ENCODE measurements around the gene DLX1.

Gene DLX1

GRCh38 chr2:172097557-172098131, 12.3 kb downstream of the DLX1 start:
- DNase-seq (ENCODE audit: low read depth, low spot score): no peak

GRCh38 chr2:172098287-172098649, 13.0 kb downstream of the DLX1 start:
- DNase-seq (ENCODE audit: low read depth, low spot score): no peak

GRCh38 chr2:172098650-172099471, 13.6 kb downstream of the DLX1 start:
- no peak for DNase-seq (ENCODE audit: low read depth, low spot score)

GRCh38 chr2:172099472-172100079, 14.3 kb downstream of the DLX1 start:
- DNase-seq (ENCODE audit: low read depth, low spot score): no peak

GRCh38 chr2:172100080-172100934, 15.0 kb downstream of the DLX1 start:
- DNase-seq (ENCODE audit: low read depth, low spot score): no peak

DNA sequence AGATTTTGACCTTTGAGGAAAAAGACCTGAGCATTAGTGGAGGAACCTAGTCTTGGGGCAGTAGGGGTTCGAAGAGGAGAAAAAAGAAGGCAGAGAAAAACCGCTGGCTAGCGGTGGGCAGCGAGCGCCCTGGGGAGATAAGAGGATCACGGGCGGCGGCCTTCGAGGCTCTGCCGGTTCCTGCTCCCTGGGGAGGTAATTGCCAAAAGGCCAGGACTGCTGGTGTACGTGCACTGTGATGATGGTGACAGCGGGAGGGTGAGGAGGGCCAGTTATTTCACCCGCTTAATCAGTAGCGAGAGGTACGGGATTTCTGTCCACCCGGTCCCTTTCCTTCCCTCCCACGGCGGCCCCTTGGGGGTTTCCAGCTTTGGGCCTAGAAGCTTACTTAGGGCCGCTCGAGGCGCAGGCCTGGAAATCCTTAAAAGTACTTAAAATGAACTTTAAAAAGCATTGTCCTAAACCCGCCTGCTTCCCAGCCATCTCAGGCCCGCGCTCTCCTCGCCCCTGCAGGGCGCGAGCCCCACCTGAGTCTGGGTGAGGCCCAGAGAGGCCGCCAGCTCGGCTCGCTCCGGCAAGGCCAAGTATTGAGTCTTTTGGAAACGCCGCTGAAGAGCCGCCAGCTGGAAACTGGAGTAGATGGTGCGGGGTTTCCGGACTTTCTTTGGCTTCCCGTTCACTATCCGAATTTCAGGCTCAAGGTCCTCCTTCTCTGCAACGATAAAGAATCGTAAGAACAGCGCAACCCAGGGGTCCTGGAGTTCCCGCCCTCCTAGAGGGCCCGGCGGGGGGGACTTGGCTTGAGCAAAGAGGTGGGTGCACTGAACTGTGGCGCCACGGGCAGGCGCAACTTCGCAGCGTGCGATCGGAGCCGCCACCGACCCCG, 15.9 kb downstream of the DLX1 start:
- DNase-seq (ENCODE audit: low read depth, low spot score): no peak

DNA sequence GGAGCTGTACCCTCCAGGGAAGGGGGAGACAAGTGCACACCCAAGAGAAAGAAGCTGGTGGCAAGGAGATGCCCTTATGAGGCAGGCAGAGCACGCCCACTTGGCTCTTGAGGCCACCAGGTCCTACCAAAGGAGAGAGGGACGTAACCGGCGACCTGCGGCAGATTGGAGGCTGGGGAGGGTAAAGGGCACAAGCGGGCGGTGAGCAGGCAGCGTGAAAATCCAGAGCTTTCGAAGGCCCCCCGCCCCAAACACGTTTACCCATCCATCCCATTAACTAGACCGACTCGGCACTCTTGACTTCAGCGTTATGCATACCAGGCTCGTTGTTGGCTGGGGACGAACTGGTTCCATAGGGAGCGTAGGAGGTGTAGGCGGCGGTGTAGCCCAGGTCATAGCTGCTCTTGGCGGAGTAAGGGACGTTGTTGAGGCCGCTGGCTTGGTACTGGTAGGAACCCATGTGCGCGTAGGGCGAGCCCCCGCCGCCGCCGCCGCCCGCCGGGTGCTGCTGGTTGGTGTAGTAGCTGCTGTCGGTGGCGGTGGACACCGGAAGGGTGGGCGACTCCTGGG, 16.6 kb downstream of the DLX1 start:
- DNase-seq (ENCODE audit: low read depth, low spot score): no peak

GRCh38 chr2:172102391-172103359, 17.4 kb downstream of the DLX1 start, which contains the start of gene DLX2:
Gene DLX2 (minus strand): TSS chr2:172102900. CDS start chr2:172102538, 362 bp downstream.
- DNase-seq (ENCODE audit: low read depth, low spot score): peak; percentile 37

DNA sequence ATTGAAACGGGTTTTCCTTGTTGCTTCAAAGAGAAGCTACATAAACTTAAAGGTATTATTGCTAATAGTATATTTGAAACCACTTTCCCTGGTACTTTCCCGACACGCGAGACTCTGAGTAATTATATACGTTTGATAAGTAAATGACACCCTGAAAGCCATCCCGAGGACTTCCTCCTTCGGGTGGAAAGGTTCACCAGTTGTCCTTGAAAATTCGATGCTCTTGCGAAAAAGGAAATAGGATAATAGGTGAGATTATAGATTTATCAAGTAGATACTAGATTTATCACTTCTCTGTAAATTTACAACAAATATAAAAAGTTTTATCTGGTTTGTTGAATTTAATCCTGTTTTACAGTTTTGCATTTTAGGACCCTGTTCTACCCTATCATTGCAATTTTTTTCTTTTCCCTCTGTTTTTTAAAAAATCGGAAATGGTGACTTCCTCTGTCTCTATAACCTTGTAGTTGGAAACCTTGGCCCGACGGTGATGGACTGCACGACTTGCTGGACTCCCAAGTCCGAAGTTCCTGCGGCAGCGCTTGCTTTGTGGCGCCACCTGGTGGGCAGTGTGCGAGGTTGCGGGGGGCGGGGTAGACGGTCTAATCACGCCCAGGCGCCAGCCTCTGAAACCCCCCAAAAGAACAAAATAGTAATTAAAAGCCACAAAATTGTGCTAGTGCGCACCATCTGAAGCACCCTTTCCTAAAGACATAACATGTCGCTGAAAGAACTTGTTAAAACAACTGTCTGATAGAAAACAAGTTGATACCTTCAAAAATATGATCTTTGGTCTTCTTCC, 18.4 kb downstream of the DLX1 start:
- peak; percentile 44 for DNase-seq (ENCODE audit: low read depth, low spot score)

GRCh38 chr2:172105471-172106107, 20.3 kb downstream of the DLX1 start:
- no peak for DNase-seq (ENCODE audit: low read depth, low spot score)

- no peak for DNase-seq (ENCODE audit: low read depth, low spot score)
Observed at GRCh38 chr2:172106108-172106961, 21.0 kb downstream of the DLX1 start.

GRCh38 chr2:172107690-172108586, 22.6 kb downstream of the DLX1 start:
- DNase-seq (ENCODE audit: low read depth, low spot score): no peak

GRCh38 chr2:172108587-172108930, 23.3 kb downstream of the DLX1 start:
- DNase-seq (ENCODE audit: low read depth, low spot score): no peak

- DNase-seq (ENCODE audit: low read depth, low spot score): no peak
Observed at GRCh38 chr2:172109256-172109987, 24.1 kb downstream of the DLX1 start.

DNA sequence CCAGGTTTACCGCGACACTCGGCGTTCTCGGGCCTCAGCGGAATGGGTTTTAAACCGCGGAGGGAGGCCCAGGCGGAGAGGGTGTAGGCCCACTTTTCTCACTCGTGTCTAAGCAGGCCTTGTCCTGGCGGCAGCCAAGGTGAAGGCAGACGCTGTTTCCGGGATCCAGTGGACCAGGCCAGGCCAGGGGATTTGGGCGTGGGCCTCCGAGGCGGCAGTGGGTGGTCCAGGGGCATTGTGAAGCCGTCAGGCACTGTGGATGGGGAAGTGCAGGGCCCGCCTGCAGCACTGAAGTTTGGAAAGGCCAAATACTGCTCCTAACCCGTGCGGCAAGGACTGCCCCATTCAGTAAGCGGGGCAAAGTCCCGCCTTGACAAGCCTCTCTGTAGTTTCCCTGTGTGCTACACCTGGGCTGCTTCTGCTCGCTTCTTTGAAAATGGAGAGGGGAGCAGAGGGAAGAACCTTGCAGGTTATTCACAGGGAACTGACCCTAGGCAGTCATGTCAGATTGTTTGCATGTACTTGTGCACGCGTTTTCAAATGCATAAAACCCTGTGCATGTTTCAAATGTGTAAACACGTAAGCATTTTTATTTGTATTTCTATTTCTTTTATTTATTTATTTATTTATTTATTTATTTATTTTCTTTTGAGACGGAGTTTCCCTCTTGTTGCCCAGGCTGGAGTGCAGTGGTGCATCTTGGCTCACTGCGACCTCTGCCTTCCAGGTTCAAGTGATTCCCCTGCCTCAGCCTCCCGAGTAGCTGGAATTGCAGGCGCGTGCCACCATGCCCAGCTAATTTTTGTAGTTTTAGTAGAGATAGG, 24.9 kb downstream of the DLX1 start:
- DNase-seq (ENCODE audit: low read depth, low spot score): no peak

Measured in activated CD4-positive, CD25-positive, alpha-beta regulatory T cell treated with anti-CD3 and anti-CD28 coated beads, Interleukin-2, amount 50 U/mL, for 16 hours (primary cell).